ENCODE results near the gene PHAX.
A peak's percentile ranks its signal among the peaks of the same experiment; 100 is the strongest.
"Not testable (repeated sequence)": the region's sequence is repeated elsewhere in the genome, so short reads cannot be mapped to it uniquely, and the experiment has no call there.

The PHAX gene

GRCh38 chr5:126600631-126601511 lies at the start of gene PHAX:
TSS of gene PHAX (plus strand) at chr5:126600947. CDS start at chr5:126600963, 16 bp downstream.
- DNase-seq (ENCODE audit: low read depth in 2 of 3, low spot score in 2 of 3): peak; percentile 42 to 61 (median 52)

- no peak for DNase-seq (ENCODE audit: low read depth in 2 of 3, low spot score in 2 of 3)
Measured at GRCh38 chr5:126552614-126553013, 48.1 kb upstream of the PHAX start.

GRCh38 chr5:126555101-126555500 lies 45.6 kb upstream of the PHAX start:
- DNase-seq (ENCODE audit: low read depth in 2 of 3, low spot score in 2 of 3): not testable (repeated sequence)

GRCh38 chr5:126561908-126562307 lies 38.8 kb upstream of the PHAX start:
- no peak for DNase-seq (ENCODE audit: low read depth in 2 of 3, low spot score in 2 of 3)

- no peak for DNase-seq (ENCODE audit: low read depth in 2 of 3, low spot score in 2 of 3)
Measured at GRCh38 chr5:126562823-126563222, 37.9 kb upstream of the PHAX start.

GRCh38 chr5:126568206-126568755 lies 32.5 kb upstream of the PHAX start:
- no peak for DNase-seq (ENCODE audit: low read depth in 2 of 3, low spot score in 2 of 3)

GRCh38 chr5:126575644-126576043 lies 25.1 kb upstream of the PHAX start:
- DNase-seq (ENCODE audit: low read depth in 2 of 3, low spot score in 2 of 3): no peak

- no peak for DNase-seq (ENCODE audit: low read depth in 2 of 3, low spot score in 2 of 3)
Measured at GRCh38 chr5:126576974-126577373, 23.8 kb upstream of the PHAX start.

GRCh38 chr5:126577415-126577814 lies 23.3 kb upstream of the PHAX start:
- DNase-seq (ENCODE audit: low read depth in 2 of 3, low spot score in 2 of 3): no peak

GRCh38 chr5:126579716-126580115 lies 21.0 kb upstream of the PHAX start:
- DNase-seq (ENCODE audit: low read depth in 2 of 3, low spot score in 2 of 3): no peak

GRCh38 chr5:126583761-126584160 lies 17.0 kb upstream of the PHAX start:
- DNase-seq (ENCODE audit: low read depth in 2 of 3, low spot score in 2 of 3): no peak

GRCh38 chr5:126587551-126588390 lies 13.0 kb upstream of the PHAX start:
- DNase-seq (ENCODE audit: low read depth in 2 of 3, low spot score in 2 of 3): no peak

GRCh38 chr5:126589536-126590297 lies 11.0 kb upstream of the PHAX start:
- DNase-seq (ENCODE audit: low read depth in 2 of 3, low spot score in 2 of 3): no peak

GRCh38 chr5:126591549-126591948 lies 9.2 kb upstream of the PHAX start:
- DNase-seq (ENCODE audit: low read depth in 2 of 3, low spot score in 2 of 3): no peak

- DNase-seq (ENCODE audit: low read depth in 2 of 3, low spot score in 2 of 3): peak in 2 of 3 experiments; percentile 18 to 36
Measured at GRCh38 chr5:126594748-126595485, 5.8 kb upstream of the PHAX start, which contains the start of gene ALDH7A1. TSS of gene ALDH7A1 (minus strand) at chr5:126595219. CDS start at chr5:126595198, 21 bp downstream.

- DNase-seq (ENCODE audit: low read depth in 2 of 3, low spot score in 2 of 3): no peak
Measured at GRCh38 chr5:126595486-126596083, 5.2 kb upstream of the PHAX start.

GRCh38 chr5:126597156-126597555 lies 3.6 kb upstream of the PHAX start:
- no peak for DNase-seq (ENCODE audit: low read depth in 2 of 3, low spot score in 2 of 3)

- DNase-seq (ENCODE audit: low read depth in 2 of 3, low spot score in 2 of 3): no peak
Measured at GRCh38 chr5:126599499-126599898, 1.2 kb upstream of the PHAX start.

GRCh38 chr5:126599971-126600630 lies 646 bp upstream of the PHAX start:
- not testable (repeated sequence) for DNase-seq (ENCODE audit: low read depth in 2 of 3, low spot score in 2 of 3)

Data from activated CD8-positive, alpha-beta memory T cell treated with anti-CD3 and anti-CD28 coated beads for 48 hours (primary cell).